Skin of body (tissue), 2 donors: ENCODE measurements around the gene OR2T29. TPM values are rescaled to one million over a fixed set of nuclear protein-coding genes. Genes with fewer than 3 reads are reported as not detected.
"Not testable (repeated sequence)": the region's sequence is repeated elsewhere in the genome, so short reads cannot be mapped to it uniquely, and the experiment has no call there.

ENCODE experiments used
- DNase-seq: peaks from one replicate; lab custom pipeline; 2025; lab: John Stamatoyannopoulos, UW
- total RNA-seq: library from RNA; depleted of rRNA; stranded (reverse); fragments of >200 nt; gene quantifications from one replicate; pipeline ENCODE4 v1.2.3, GENCODE V29; 2014

Gene OR2T29, protein sequence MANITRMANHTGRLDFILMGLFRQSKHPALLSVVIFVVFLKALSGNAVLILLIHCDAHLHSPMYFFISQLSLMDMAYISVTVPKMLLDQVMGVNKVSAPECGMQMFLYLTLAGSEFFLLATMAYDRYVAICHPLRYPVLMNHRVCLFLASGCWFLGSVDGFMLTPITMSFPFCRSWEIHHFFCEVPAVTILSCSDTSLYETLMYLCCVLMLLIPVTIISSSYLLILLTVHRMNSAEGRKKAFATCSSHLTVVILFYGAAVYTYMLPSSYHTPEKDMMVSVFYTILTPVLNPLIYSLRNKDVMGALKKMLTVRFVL
- total RNA-seq, result not detected

DNA sequence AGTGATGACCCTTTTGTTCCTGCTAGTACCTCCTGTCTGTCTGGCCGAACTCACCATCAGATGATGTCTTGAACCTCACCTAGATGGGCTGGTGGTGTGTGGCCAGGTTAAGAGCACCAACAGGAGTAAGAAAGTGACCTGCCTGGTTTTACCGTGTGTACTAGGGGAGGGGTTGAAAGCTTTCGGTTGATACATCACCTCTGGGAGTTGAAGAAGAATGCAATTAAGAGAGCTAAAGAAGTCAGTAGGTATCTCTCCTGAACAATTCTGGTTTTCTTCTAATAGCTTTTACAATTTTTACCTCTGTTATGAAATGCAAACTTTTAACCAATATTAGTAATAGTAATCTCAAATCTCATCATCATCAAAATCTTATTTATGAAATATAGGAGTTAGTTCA is at the start of gene OR2T29:
Gene OR2T29, minus strand, starts transcription at position 101 of the 400 bp plus-strand sequence. CDS start 3,281 bp downstream, outside the sequence.
- not testable (repeated sequence) for DNase-seq

DNA sequence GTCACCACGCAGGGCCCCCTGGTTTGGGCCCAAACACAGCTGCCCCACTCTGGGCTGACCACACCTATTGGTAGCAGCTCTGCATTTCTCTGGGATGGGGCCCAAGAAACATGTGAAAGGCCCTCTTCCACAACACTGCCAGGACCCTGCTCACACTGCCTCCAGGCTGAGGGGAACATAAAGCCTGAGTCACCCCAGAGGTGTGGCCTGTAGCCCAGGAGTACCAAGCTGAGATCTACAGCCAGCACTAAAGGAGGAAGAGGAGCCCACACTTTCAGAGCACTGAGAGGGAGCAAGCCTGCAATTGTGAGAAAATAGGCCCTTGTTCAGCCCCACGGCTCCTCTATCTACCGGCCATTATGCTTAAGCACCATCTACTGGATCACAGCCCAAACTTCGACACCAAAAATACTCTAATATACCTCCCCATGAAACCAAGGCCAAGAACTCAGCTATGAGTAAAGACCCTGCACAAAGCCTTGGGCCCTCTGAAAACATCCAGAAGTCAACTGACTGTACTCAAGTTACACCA is 49.4 kb upstream of the OR2T29 start:
- DNase-seq, result no peak

DNA sequence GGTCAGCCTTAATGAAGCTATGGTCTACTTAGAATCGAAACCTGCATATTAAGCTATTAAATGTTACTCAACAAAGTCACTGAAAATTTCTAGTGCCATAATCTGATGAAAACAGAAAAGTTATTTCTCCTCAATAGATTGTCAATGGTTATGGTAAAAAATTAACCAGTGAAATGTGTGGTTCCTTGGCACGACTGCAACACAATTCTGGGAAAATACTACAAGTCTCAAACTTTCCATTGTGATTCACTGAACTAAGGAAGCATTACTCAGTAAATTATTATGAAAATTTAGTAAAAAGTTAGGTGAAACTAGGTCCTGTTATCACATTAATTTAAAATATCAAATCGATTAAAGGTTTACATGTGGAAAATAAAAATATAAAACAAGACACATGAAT is 47.7 kb upstream of the OR2T29 start:
- DNase-seq, result no peak

DNA sequence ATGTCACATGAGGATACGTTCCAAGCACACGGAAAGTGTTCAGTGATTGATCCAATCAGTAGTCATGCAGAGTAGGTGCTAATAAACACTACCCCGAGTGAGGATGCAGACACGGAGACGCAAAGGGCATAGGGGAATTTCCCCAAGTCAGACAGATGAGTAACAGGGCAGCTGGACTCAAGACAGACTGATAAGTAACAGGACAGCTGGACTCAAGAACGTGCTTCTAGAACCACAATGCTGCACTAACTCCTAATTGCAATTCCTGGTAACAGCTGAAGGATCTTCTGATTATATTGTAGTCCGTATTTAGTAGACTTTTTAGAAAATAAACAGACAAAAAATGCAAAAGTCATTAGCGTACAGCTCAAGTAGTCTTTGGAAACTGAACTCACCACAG is 36.8 kb upstream of the OR2T29 start:
- DNase-seq, result no peak

DNA sequence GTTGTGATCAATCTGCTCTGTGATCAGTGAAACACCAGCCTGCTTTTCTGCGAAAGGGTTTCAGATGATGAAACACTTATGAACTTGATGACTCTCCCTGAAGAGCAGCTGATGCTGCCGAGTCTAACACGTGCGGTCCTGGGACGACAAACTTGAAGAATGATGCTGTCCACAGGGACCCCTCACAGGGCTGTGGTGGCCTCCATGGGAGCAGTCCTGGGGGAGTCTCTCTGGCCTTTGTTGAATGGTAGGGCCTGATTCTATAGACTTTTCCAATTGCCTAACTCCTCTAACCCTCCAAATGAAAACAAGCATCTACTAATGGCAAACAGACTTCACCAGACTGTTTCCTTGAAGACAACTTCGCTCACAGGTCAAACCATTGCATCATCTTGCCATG is 35.0 kb upstream of the OR2T29 start, which contains the start of gene OR2T10:
Gene OR2T10, minus strand, starts transcription at position 112 of the 400 bp plus-strand sequence. CDS start 3,932 bp downstream, outside the sequence.
- DNase-seq, result no peak

DNA sequence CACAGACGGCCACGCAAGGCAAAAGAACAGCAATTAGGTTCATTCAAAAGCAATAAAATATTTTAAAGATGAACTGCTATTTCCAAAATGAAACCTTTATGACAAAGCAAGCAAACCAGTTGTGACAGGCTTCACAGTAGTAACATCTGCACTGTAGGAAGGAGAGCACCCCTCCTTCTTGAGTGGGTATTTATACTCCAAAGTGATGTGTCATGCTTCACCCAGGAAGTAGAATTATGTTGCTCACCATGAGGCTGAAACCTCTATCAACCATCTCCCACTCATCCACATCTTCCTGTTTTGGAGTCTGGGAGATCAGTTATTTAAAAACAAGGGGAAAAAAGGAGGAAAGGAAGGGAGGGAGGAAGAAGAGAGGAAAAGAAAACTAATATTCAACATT is 34.0 kb upstream of the OR2T29 start:
- no peak for DNase-seq

DNA sequence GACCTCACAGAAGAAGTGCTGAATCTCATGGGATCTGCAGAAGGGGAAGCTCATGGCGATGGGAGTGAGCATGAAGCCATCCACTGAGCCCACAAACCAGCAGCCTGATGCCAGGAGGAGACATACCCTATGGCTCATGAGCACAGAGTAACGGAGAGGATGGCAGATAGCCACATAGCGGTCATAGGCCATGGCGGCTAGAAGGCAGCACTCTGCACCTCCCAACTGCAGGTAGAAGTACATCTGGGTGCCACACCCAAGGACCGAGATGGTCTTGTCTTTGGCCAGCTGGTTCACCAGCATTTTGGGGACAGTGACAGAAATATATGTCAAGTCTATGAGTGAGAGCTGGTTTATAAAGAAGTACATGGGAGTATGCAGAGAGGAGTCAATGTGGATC is 30.7 kb upstream of the OR2T29 start:
- no peak for DNase-seq

DNA sequence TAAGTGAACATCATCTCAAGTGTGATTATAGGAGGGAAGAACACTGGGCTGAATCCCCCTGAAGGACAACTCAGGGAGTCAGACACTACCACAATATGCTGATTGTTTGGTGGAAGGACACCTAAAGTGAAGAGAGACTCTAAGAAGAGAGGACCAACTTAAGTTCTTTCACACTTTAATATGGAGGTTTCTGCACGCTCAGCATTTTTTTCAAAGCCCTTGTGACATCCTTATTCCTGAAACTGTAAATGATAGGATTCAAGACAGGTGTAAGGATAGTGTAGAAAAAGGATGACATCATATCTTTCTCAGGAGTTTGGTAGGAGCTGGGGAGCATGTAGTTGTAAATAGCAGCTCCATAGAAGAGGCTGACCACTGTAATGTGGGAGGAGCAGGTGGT is 30.1 kb upstream of the OR2T29 start:
- no peak for DNase-seq

DNA sequence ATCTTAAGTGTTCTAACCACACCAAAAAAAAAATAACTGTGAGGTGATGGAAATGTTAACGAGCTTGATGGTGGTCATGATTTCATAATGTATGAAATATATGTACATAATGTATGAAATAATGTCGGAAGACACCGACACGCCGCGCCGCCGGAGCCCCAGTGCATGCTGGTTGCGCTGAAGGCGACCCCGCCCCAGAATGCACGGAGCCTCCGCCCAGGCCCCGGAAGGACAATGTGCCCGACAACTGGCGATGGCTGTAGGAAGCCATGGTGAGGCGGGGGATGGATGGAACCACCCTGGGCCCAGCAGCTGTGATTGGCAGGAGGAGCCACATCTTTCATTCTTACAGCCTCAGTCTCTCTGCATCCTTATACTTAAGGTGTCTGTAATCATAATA is 27.5 kb upstream of the OR2T29 start:
- no peak for DNase-seq

DNA sequence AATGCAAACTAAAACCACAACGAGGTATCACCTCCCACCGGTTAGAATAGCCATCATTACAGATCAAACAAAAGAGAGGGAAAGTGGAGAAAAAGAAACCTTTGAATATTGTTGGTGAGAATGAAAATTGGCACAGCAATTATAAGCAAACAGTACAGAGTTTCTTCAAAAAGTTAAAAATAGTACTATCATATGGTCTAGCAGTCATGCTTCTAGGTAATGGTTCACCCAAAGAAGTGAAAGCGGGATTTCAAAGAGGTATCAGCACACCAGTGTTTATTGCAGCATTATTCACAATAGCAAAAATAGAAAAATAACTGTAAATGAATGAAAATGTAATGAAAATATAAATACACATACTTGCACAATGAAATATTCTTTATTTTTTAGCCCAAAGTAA is 26.8 kb upstream of the OR2T29 start:
- no peak for DNase-seq

DNA sequence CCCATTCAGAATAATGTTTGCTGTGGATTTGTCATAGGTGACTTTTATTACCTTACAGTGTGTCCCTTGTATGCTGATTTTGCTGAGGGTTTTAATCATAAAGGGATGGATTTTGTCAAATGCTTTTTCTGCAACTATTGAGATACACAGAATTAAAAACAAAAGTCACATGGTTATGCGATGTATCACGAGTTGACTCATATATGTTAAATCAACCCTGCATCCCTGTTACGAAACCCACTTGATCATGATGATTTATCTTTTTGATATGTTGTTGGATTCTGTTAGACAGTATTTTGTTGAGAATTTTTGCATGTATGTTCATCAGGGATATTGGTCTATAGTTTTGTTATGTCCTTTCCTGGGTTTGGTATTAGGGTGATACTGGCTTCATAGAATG is 22.7 kb upstream of the OR2T29 start:
- no peak for DNase-seq

DNA sequence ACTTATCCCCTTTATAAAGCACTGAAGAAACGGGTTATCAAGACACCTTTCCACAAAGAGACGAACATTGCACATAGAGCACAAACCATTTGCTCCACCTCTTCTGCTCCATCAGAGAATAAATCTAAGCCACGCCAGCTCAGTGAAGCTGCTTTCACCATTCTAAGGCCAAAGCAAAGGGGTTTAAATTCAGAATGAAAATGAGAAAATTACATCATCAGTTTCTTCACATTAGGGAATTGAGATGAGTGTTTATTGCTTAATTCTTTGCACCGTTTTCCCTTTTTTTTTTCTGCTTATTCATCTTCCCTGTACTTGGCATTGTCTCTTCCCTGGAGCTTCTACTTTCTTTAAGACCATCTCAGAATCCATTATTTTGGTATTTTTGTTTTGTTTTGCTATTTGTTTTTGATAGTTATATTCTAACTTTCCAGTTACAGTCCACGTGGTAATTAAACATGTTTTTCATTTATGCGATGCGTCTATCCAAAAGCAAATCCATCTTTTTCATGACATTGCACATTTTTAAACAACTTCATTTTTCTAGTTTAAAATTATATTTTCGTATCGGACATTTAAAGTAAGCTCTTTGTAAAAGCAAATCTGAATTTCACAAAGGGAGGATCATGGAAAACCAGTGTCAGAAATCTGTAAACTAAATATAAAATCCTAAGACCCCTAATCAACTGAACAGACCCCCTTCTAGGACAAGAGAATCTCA is 13.8 kb upstream of the OR2T29 start:
- no peak for DNase-seq

DNA sequence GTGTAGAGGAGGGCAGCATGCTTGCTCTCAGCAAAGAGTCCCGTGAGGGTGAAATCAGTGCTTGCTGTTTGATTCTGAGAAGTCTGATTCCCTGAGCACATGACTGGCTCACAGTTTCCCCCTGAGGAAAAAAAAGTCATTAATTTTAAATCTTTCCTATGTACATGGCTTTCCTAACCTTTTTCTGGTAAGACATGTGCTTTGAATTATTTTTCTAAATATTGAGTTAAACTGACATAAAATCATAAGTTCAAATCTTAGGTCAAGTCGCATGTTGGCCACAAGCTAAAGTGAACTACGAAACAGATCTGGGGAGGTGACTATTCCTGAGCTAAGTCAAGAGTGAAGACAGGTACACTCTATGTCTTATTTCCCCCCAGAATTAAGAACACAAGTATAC is 12.1 kb upstream of the OR2T29 start, which contains the start of gene OR2T34:
Gene OR2T34, minus strand, starts transcription at position 101 of the 400 bp plus-strand sequence. Its CDS starts 0 bp downstream, at position 101.
- DNase-seq, result not testable (repeated sequence)

DNA sequence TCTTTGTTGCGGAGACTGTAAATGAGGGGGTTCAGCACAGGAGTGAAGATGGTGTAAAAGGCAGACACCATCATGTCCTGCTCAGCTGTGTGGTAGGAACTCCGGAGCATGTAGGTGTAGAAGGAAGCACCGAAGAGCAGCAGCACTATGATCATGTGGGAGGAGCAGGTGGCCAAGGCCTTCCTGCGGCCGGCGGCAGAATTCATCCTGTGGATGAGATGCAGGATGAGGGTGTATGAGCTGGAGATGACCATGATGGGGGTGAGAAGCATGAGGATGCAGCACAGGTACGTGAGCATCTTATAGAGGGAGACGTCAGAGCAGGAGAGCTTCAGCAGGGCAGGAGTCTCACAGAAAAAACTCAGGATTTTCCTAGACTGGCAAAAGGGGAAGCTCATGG is 11.3 kb upstream of the OR2T29 start:
- DNase-seq, result not testable (repeated sequence)

DNA sequence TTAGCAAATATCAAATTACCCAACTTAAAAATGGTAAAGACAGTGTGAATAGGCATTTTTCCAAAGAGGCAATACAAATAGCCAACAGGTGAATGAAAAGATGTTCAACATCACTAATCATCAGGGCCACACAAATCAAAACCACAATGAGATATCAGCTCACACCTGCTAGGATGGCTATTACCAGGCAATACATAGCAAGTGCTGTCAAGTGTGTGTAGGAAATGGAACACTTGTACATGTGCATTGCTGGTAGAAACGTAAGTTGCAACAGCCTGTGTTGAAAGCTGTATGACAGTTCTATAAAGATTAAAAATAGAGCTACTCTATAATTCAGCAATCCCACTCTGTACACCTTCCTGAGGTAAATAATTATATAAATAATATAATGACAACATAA is 9.5 kb upstream of the OR2T29 start:
- DNase-seq, result not testable (repeated sequence)

DNA sequence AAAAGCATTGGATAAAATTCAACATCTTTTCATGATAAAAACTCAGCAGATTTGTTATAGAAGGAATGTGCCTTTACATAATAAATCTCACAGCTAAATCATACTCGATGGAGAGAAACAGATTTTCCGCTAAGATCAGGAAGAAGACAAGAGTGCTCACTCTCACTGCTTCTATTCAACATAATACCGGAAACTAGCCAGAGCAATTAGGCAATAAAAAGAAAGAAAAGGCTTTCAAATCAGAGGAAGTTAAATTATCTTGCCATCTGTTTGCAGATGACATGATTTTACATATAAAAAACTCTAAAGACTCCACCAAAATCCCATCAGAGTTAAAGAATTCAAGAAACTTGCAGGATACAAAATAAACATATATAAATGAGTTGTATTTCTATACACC is 8.2 kb upstream of the OR2T29 start:
- not testable (repeated sequence) for DNase-seq

DNA sequence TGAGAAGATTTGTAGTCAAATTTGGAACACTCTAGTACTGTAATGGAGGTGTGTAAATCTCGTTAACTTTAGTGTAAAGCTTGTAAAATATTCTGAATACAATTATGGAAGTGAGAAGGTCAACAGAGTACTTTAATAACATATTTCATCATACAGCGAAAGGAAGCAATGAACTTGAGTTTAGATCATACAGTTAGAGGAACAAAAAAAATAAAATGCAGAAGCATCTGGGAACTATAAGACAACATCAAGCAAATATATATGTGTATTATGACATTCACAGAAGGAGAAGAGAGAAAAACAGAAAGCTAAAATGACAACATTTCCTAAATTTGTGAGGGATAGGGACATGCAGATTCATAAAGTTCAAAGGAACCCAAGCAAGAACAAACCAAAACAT is 6.5 kb upstream of the OR2T29 start:
- DNase-seq, result not testable (repeated sequence)

DNA sequence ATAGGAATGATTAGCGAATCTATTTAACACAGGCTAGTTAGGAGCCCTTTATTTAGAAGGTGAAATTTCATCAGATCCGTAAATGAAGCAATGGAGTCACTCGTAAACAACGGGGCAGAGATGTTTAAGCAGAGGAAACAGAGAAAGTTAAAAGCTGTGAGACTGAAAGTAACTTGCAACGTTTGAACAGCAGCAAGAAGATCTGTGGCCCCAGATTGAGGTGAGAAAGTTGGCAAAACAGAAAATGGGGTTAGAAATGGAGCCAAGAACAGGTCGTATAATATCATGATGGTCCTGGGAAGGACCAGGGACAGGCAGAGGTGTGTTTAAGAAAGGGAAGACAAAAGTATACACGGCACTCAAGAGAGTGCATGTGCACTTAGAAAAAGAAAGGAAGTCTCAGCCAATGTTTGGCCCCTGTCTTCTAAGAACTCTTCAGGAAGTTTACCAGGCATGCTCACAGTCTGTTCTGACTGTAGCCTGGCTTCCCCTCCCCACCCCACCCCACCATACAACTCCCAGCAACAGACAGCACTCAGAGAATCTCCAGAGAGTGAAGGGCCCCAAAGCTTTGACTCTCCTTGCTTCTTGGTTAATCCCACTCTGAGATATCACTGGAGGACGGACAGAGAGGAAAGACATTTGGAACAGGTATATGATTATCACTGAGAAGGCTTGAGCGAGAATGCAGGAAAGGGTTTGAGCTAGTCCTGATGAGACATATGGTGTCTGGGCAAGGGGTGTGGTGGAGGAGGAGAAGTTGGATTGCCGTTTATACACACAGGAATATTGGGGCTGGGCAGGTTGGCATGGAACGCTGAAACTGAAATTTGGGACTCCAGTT is 3.2 kb upstream of the OR2T29 start:
- not testable (repeated sequence) for DNase-seq

DNA sequence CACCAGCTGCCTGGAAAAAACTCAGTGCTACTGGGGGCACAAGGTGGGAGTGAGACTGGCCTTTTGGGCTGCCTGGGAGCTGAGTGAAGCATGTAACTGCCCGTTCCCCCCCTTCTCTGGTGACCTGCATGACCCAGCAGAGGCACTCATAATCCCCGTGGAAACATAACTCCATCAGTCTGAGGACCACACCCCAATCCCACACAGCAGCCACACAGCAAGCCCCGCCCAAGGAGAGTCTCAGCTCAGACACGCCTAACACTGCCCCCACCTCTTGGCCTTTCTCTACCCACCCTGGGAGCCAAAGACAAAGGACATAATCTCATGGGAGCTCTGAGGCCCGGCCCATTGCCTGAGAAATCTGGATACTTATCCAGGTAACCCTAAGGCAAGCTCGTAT is 11.5 kb downstream of the OR2T29 start:
- not testable (repeated sequence) for DNase-seq

DNA sequence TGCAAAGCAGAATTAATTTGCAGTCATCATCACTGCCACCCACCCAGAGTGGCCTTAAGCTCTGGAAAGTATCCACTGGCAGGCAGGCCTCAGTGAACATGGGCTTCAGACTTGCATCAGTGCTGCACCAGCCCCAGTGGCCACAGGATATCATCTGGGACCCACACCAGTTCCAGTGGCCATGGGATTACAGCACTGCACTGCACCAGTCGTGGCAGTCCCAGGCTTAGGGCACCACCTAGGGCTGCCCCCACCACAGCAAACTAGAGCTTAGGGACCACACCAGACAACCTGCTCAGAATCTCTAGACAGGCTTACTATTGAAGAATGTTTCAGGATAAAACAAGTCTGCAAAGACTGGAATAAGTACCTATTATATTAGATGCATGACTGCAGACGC is 15.2 kb downstream of the OR2T29 start:
- not testable (repeated sequence) for DNase-seq

DNA sequence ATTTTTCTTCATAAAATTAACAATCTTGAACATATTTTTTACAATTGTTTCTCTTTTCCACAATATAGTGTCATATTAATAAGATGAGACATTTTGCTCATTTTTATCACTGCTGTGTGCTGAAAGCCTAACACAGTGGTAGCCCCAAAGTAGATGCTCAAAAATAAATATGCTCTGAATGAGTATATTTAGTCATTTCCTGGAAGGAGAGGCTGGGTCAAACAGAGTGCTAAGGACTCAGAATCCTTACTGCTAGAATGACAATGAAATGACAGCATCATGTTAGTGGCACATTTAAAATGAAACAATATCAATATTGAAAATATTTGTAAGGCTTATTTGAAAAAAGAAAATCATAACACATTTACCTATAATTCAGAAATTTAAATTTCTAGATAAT is 25.1 kb downstream of the OR2T29 start:
- not testable (repeated sequence) for DNase-seq
